Kidney epithelial cell (primary cell): Measurements from ENCODE around the gene HNRNPA2B1. TPM values are rescaled to one million over a fixed set of nuclear protein-coding genes. Genes with fewer than 3 reads are reported as not detected.

ENCODE experiments used
- DNase-seq: peaks from one replicate; pipeline ENCODE4 v3.0.0-alpha.2; 2010; ENCODE audit warnings: low read depth
- H3K27me3 ChIP-seq: 2 replicates; pipeline ENCODE4 v1.6.0; 2011; ENCODE audit warnings: low read length; ENCODE audit not compliant: control insufficient read depth, insufficient read depth
- H3K36me3 ChIP-seq: 2 replicates; pipeline ENCODE4 v1.5.1; 2011; ENCODE audit warnings: low read length; ENCODE audit not compliant: control insufficient read depth, insufficient read depth
- H3K4me3 ChIP-seq: 2 replicates; pipeline ENCODE4 v1.5.1; 2011; ENCODE audit warnings: low read depth, mild to moderate bottlenecking, control low read depth, low read length
- CTCF ChIP-seq: IDR thresholded peaks from 2 replicates; pipeline ENCODE4 v1.5.1; 2011; ENCODE audit warnings: mild to moderate bottlenecking, moderate library complexity, low read length, control low read depth, inconsistent platforms; ENCODE audit not compliant: insufficient read depth, poor library complexity, severe bottlenecking
- total RNA-seq: library from RNA; depleted of rRNA; stranded (reverse); fragments of >200 nt; gene quantifications from 2 replicates; pipeline ENCODE4 v1.2.3, GENCODE V29; 2015

The HNRNPA2B1 gene
- total RNA-seq, 1 donor from 2014 or later: 133 TPM

- no peak for DNase-seq
- TF ChIP-seq CTCF: no peak
- Histone ChIP-seq H3K4me3 (no peak overlapping the region), H3K36me3 (peaks cover 6% of the 10 kb centered on the region), H3K27me3 (no peaks in the 10 kb centered on the region)
These were observed 9.1 kb downstream of the HNRNPA2B1 start for GRCh38 chr7:26191233-26191973.

- TF ChIP-seq CTCF: no peak
- Histone ChIP-seq H3K4me3 (no peak overlapping the region), H3K36me3 (peaks cover 6% of the 10 kb centered on the region), H3K27me3 (no peaks in the 10 kb centered on the region)
- DNase-seq: no peak
These were observed 10.1 kb downstream of the HNRNPA2B1 start for GRCh38 chr7:26190417-26190869.

GRCh38 chr7:26189697-26190096, 10.8 kb downstream of the HNRNPA2B1 start:
- peaks cover 5% of the 10 kb centered on the region for H3K36me3 ChIP-seq
- TF ChIP-seq CTCF: no peak
- H3K27me3 ChIP-seq: no peaks in the 10 kb centered on the region
- no peak overlapping the region for H3K4me3 ChIP-seq
- DNase-seq: no peak

- H3K27me3 ChIP-seq: no peaks in the 10 kb centered on the region
- TF ChIP-seq CTCF: no peak
- no peak overlapping the region for H3K4me3 ChIP-seq
- DNase-seq: no peak
- H3K36me3 ChIP-seq: peaks cover 5% of the 10 kb centered on the region
These were observed 11.5 kb downstream of the HNRNPA2B1 start for GRCh38 chr7:26188957-26189541.

GRCh38 chr7:26188206-26188956, 12.2 kb downstream of the HNRNPA2B1 start:
- no peak for TF ChIP-seq CTCF
- Histone ChIP-seq H3K4me3 (no peak overlapping the region), H3K36me3 (peaks cover 5% of the 10 kb centered on the region), H3K27me3 (no peaks in the 10 kb centered on the region)
- no peak for DNase-seq
